B cell (primary cell): ENCODE measurements around the gene SPIB.

Source experiments
- CTCF ChIP-seq: fragments of 200-600 bp; IDR thresholded peaks from one replicate; pipeline ENCODE4 v1.8.0; 2022; ENCODE audit warnings: antibody characterized with exemption, mild to moderate bottlenecking
- EZH2 ChIP-seq: IDR thresholded peaks from 2 replicates; pipeline ENCODE4 v1.6.1; 2012; ENCODE audit warnings: borderline replicate concordance, low read depth, mild to moderate bottlenecking, moderate library complexity, low read length; ENCODE audit not compliant: insufficient read depth, poor library complexity, severe bottlenecking

GRCh38 chr19:50455992-50456391 lies 37.3 kb downstream of the SPIB start:
- TF ChIP-seq CTCF (no peak), EZH2 (no peak)
